Adrenal gland (tissue), 12 donors: ENCODE measurements around the gene GAL3ST3. TPM values are rescaled to one million over a fixed set of nuclear protein-coding genes. Genes with fewer than 3 reads are reported as not detected.
A peak's percentile ranks its signal among the peaks of the same experiment; 100 is the strongest.

Source experiments
- DNase-seq, 7 donors: peaks; one replicate each; pipeline ENCODE4 v3.0.0-alpha.2; 2019 to 2020
- H3K27ac ChIP-seq, 5 donors: fragments of 200-600 bp; sonication (generic) in 4 of 5; 1 replicate in 3 of 5; 2 replicates in 2 of 5; pipeline versions ENCODE4 v1.5.1 to v1.8.0; 2016 to 2020; ENCODE audit warnings: mild to moderate bottlenecking in 1 of 5
- H3K27me3 ChIP-seq: fragments of 200-600 bp; 2 replicates; pipeline ENCODE4 v1.8.0; 2021
- H3K36me3 ChIP-seq, 2 donors: fragments of 200-600 bp; replicated peaks in 1 of 2; 1 replicate in 1 of 2; 2 replicates in 1 of 2; pipeline versions ENCODE4 v1.5.1 to v1.8.0; 2018 to 2022
- H3K4me1 ChIP-seq, 2 donors: fragments of 200-600 bp; replicated peaks in 1 of 2; 1 replicate in 1 of 2; 2 replicates in 1 of 2; pipeline versions ENCODE4 v1.5.1 to v1.8.0; 2018 to 2021
- H3K4me3 ChIP-seq, 4 donors: fragments of 200-600 bp; sonication (generic) in 3 of 4; one replicate each; pipeline ENCODE4 v1.5.1; 2016 to 2018
- H3K9me3 ChIP-seq, 3 donors: fragments of 200-600 bp; sonication (generic) in 1 of 3; replicated peaks in 1 of 3; 1 replicate in 2 of 3; 2 replicates in 1 of 3; pipeline versions ENCODE4 v1.5.1 to v1.8.0; 2016 to 2021
- POLR2A ChIP-seq, 2 donors: fragments of 450-650 bp; IDR thresholded peaks; one replicate each; pipeline ENCODE4 v1.6.1; 2017; ENCODE audit warnings: antibody characterized with exemption in 2 of 2, mild to moderate bottlenecking in 2 of 2, moderate library complexity in 1 of 2
- WGBS, 4 donors: extraction: QIAGEN DNeasy Blood & Tissue Kit in 2 of 4; methylation state at CpG; one replicate each; pipeline versions ENCODE4 v1.1.5 to v1.1.7; 2013 to 2017; 5-methylcytosine and 5-hydroxymethylcytosine counted together
- intact Hi-C, 2 donors: fragments of 100-400 bp; cut with DNase I; formaldehyde crosslinking; loops; one replicate each; pipeline versions ENCODE4 v1.14.1 to v1.15.0; 2022 to 2023
- polyA plus RNA-seq, 3 donors: library from polyadenylated mRNA; stranded (reverse); fragments of 200-250 nt in 2 of 3; fragments of 350-450 nt in 1 of 3; fragmentation: Illumina TruSeq in 1 of 3; extraction: RNeasy Lipid Tissue Mini Kit (QIAGEN cat#74804) in 1 of 3; gene quantifications; one replicate each; pipeline ENCODE4 v1.2.3, GENCODE V29; 2013 to 2014
- total RNA-seq, 9 donors: library from RNA; depleted of rRNA in 4 of 9; stranded (reverse); fragments of >200 nt in 4 of 9; fragments of 120-200 nt in 1 of 9; fragmentation: NEBNext Ultra II Directional in 1 of 9; extraction: Animal tissue kit (Norgen Biotek cat#: 25700) in 1 of 9; gene quantifications; one replicate each; pipeline versions ENCODE4 v1.1.0 to v1.2.4, GENCODE V29; 2013 to 2023
- TF ChIP-seq, protein P1 (sequence below), 6 experiments: fragments of 450-650 bp in 4 of 6; fragments of 200-600 bp in 2 of 6; sonication (generic) in 1 of 6; IDR thresholded peaks; 1 replicate in 5 of 6; 2 replicates in 1 of 6; pipeline versions ENCODE4 v1.5.1 to v1.8.0; 2016 to 2021; ENCODE audit warnings: antibody characterized with exemption in 6 of 6, mild to moderate bottlenecking in 2 of 6, moderate library complexity in 1 of 6
- donor health status: healthy with polysubstance abuse.
- donor health status: Bipolar disorder and iron deficiency.
- donor health status: DM: yes; HTN: yes; CAD: no.
- donor health status: DM: no; HTN: no; CAD: no.
- donor health status: DM: no; HTN: no; CAD: no.
- donor health status: DM: yes; HTN: yes; CAD: no.

Gene GAL3ST3
- total and polyA plus RNA-seq, 12 donors: 0.11 to 0.41 (median 0.22) TPM; not detected in 8

DNA sequence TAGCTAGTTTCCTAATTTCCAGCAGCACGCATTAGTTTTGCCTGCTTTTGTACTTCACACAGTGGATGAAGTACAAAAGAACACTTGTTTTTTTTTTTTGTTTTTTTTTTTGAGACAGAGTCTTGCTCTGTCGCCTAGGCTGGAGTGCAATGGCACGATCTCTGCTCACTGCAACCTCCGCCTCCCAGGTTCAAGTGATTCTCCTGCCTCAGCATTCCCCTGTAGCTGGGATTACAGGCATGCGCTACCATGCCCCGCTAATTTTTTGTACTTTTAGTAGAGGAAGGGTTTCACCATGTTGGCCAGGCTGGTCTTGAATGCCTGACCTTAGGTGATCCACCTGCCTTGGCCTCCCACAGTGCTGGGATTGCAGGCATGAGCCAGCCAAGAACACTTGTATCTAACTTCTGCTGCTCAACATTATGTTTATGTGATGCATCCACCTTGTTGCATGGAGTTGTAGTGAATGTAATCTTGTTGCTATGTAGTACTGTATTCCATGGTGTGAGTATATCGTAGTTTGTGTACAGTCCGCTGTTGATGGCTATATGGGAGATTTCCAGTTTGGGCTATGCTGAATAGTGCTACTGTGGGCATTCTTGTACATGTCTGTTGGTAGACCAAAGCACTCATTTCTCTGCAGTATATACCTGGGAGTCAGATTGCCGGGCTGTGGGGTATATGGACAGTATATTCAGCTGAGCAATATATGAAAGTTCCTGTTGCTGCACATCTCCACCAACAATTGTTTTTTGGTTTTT, 38.4 kb upstream of the GAL3ST3 start:
- Histone ChIP-seq H3K36me3 (no peaks in the 10 kb centered on the region), H3K9me3 (no peaks in the 10 kb centered on the region), H3K4me1 (peaks cover 24 to 31% of the 10 kb centered on the region in 2 donors), H3K27me3 (no peaks in the 10 kb centered on the region), H3K4me3 (no peak overlapping the region), H3K27ac (no peak overlapping the region)
- no peak for TF ChIP-seq POLR2A (IDR thresholded peaks at IDR 0.05)
- TF ChIP-seq, protein P1, sequence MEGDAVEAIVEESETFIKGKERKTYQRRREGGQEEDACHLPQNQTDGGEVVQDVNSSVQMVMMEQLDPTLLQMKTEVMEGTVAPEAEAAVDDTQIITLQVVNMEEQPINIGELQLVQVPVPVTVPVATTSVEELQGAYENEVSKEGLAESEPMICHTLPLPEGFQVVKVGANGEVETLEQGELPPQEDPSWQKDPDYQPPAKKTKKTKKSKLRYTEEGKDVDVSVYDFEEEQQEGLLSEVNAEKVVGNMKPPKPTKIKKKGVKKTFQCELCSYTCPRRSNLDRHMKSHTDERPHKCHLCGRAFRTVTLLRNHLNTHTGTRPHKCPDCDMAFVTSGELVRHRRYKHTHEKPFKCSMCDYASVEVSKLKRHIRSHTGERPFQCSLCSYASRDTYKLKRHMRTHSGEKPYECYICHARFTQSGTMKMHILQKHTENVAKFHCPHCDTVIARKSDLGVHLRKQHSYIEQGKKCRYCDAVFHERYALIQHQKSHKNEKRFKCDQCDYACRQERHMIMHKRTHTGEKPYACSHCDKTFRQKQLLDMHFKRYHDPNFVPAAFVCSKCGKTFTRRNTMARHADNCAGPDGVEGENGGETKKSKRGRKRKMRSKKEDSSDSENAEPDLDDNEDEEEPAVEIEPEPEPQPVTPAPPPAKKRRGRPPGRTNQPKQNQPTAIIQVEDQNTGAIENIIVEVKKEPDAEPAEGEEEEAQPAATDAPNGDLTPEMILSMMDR (IDR thresholded peaks at IDR 0.05): no peak
- DNase-seq: no peak
- 94 to 99% (median 98%) methylated on average over 9 of the region's 9 CpGs for WGBS, 4 donors
- intact Hi-C loops: no loop called here

DNA sequence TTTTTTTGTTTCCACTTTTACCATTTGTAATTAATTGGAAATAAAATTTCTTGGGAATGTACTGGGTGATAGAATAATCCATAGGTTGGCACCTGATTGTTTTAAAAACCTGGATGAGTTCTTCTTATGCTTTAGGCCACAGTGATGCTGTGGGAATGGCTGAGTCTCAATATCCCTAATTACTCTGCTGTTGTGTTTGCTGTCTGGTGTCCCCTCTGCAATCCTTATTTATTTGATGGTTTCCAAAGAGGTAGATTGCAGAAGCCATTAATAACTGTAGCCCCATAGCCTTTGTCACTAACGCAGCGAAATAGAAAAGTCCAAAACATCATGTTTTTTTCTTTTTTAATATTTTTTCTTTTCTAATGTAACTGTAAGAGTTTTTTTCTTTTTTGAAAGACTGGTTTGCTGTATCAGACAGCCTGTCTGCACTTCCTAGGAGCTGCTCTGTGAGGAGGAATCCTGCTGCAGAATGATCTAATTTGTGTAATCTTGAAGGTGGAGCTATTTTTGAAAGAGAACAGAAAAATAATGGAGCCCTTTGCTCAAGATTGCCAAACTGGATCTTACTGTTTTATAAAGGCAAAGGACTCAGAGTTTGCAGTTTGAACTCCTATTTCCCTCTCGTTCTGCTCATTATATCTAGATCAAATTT, 36.0 kb upstream of the GAL3ST3 start:
- H3K27ac ChIP-seq: no peak overlapping the region

DNA sequence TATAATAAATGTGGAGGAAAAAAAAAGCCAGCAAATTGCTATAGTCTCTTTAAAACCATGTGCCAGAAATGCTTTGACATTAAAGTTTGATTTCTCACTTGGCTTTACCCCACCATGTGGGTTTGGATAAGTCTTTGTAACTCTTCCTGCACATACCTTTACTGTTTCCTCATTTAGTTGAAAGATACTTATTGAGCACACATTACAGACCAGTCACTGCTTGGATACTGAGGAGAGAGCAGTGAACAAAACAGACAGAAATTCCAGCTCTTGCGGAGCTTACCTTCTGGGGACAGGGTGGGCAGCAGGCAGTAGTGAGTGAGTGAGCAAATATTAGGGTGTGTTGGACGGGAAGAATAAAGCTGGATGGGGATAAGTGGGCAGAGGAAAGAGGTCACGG, 34.8 kb upstream of the GAL3ST3 start:
- no peaks in the 10 kb centered on the region for H3K36me3 ChIP-seq
- no peak overlapping the region for H3K4me3 ChIP-seq
- peaks cover 32 to 59% of the 10 kb centered on the region in 2 donors for H3K4me1 ChIP-seq
- H3K27ac ChIP-seq: peak overlapping the region in 3 of 5 donors; percentile 3 to 50 (median 31)
- intact Hi-C loops: no loop called here
- DNase-seq: peak in 1 of 7 donors; percentile 8
- no peaks in the 10 kb centered on the region for H3K27me3 ChIP-seq
- WGBS, 4 donors: 92 to 94% (median 93%) methylated on average over 3 of the region's 3 CpGs
- TF ChIP-seq, protein P1 (IDR thresholded peaks at IDR 0.05): no peak
- no peak for TF ChIP-seq POLR2A (IDR thresholded peaks at IDR 0.05)
- H3K9me3 ChIP-seq: no peaks in the 10 kb centered on the region

More for the DNA sequence above, 36.0 kb upstream of the GAL3ST3 start:
- H3K36me3 ChIP-seq: no peaks in the 10 kb centered on the region
- no peaks in the 10 kb centered on the region for H3K9me3 ChIP-seq
- no peak overlapping the region for H3K4me3 ChIP-seq
- peaks cover 32 to 55% of the 10 kb centered on the region in 2 donors for H3K4me1 ChIP-seq
- 56 to 63% (median 61%) methylated on average over 3 of the region's 3 CpGs for WGBS, 4 donors
- intact Hi-C loops: no loop called here
- no peaks in the 10 kb centered on the region for H3K27me3 ChIP-seq
- TF ChIP-seq, protein P1 (IDR thresholded peaks at IDR 0.05): no peak
- TF ChIP-seq POLR2A (IDR thresholded peaks at IDR 0.05): no peak
- DNase-seq: peak in 1 of 7 donors; percentile 4

DNA sequence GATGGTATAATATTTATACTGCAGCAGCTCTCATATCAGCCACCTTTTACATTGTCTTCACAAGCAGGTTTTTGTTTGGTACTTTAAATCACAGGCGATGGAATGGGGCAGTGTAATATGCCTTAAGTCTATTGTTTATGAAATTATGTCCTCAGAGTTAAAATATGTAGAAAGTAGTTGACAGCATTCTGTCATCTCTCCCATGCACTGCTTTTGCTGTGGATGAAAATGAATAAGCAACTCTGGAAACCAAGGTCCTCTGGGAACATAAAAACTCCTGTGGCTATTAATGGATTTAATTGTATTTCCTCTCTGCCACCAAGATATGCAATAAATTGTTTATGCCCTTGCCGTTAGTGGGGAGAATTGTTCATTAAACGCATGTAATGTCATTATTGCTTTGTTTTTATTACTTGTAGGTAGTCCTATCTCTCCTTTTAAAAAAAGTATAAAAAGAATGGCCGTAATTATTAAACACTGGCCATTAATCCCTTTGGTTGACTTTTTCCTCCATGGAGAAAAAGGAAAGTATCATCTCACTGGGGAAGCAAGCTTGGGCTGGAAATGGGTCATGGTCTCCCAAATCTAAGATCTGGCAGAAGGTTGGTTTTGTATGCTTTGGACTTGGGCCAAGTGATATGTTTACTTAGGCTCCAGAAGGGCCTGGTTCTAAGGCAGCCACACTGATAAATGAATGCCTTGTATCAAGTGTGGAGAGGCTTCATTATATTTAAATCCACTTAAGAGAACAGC, 34.2 kb upstream of the GAL3ST3 start:
- Histone ChIP-seq H3K4me3 (no peak overlapping the region), H3K27me3 (no peaks in the 10 kb centered on the region), H3K27ac (peak overlapping the region in 3 of 5 donors; percentile 31 to 60 (median 50)), H3K9me3 (no peaks in the 10 kb centered on the region), H3K4me1 (peaks cover 32 to 59% of the 10 kb centered on the region in 2 donors), H3K36me3 (no peaks in the 10 kb centered on the region)
- 24 to 25% (median 25%) methylated on average over 4 of the region's 4 CpGs for WGBS, 4 donors
- no peak for TF ChIP-seq POLR2A (IDR thresholded peaks at IDR 0.05)
- TF ChIP-seq, protein P1 (IDR thresholded peaks at IDR 0.05): no peak
- DNase-seq: peak in 5 of 7 donors; percentile 3 to 54 (median 29)
- intact Hi-C loops: no loop called here
